Tibial nerve (tissue), 4 donors: ENCODE data around the gene ARMH3. TPM values are rescaled to one million over a fixed set of nuclear protein-coding genes. Genes with fewer than 3 reads are reported as not detected.

ENCODE experiments used
- DNase-seq, 2 donors: peaks; one replicate each; pipeline ENCODE4 v3.0.0-alpha.2; 2019; ENCODE audit warnings: low spot score in 2 of 2
- H3K27ac ChIP-seq, 4 donors: fragments of 200-600 bp; sonication (generic) in 3 of 4; one replicate each; pipeline ENCODE4 v1.5.1; 2017 to 2019; ENCODE audit warnings: mild to moderate bottlenecking in 1 of 4
- H3K27me3 ChIP-seq, 2 donors: fragments of 200-600 bp; sonication (generic) in 1 of 2; one replicate each; pipeline versions ENCODE4 v1.5.1 to v1.6.0; 2017 to 2019
- H3K36me3 ChIP-seq, 3 donors: fragments of 200-600 bp; sonication (generic); one replicate each; pipeline ENCODE4 v1.5.1; 2018 to 2019
- H3K4me1 ChIP-seq, 4 donors: fragments of 200-600 bp; sonication (generic) in 3 of 4; one replicate each; pipeline ENCODE4 v1.5.1; 2017 to 2019
- H3K4me3 ChIP-seq, 4 donors: fragments of 200-600 bp; sonication (generic) in 3 of 4; one replicate each; pipeline ENCODE4 v1.5.1; 2017 to 2019; ENCODE audit warnings: mild to moderate bottlenecking in 1 of 4, moderate library complexity in 1 of 4
- H3K9me3 ChIP-seq, 4 donors: fragments of 200-600 bp; sonication (generic) in 3 of 4; one replicate each; pipeline ENCODE4 v1.5.1; 2017 to 2019
- EP300 ChIP-seq, 2 donors: sonication (generic); formaldehyde crosslinking; IDR thresholded peaks; one replicate each; pipeline ENCODE4 v1.6.1; 2017; ENCODE audit warnings: antibody characterized with exemption in 2 of 2, mild to moderate bottlenecking in 1 of 2
- POLR2A ChIP-seq, 2 donors: fragments of 450-650 bp; IDR thresholded peaks; one replicate each; pipeline ENCODE4 v1.6.1; 2017; ENCODE audit warnings: antibody characterized with exemption in 2 of 2, mild to moderate bottlenecking in 2 of 2, moderate library complexity in 2 of 2
- WGBS, 2 donors: methylation state at CpG; one replicate each; pipeline ENCODE4 v1.1.5; 2018; 5-methylcytosine and 5-hydroxymethylcytosine counted together
- total RNA-seq, 4 donors: library from RNA; depleted of rRNA; stranded (reverse); fragments of >200 nt; gene quantifications; one replicate each; pipeline ENCODE4 v1.1.0, GENCODE V29; 2016
- TF ChIP-seq, protein P1 (sequence below), 5 experiments: fragments of 200-600 bp in 3 of 5; fragments of 450-650 bp in 2 of 5; sonication (generic) in 3 of 5; IDR thresholded peaks; one replicate each; pipeline ENCODE4 v1.5.1; 2016 to 2019; ENCODE audit warnings: antibody characterized with exemption in 5 of 5, mild to moderate bottlenecking in 3 of 5, moderate library complexity in 2 of 5

Gene ARMH3
- total RNA-seq, 4 donors from 2014 or later = 16.9 to 19.5 (median 18.5) TPM

DNA sequence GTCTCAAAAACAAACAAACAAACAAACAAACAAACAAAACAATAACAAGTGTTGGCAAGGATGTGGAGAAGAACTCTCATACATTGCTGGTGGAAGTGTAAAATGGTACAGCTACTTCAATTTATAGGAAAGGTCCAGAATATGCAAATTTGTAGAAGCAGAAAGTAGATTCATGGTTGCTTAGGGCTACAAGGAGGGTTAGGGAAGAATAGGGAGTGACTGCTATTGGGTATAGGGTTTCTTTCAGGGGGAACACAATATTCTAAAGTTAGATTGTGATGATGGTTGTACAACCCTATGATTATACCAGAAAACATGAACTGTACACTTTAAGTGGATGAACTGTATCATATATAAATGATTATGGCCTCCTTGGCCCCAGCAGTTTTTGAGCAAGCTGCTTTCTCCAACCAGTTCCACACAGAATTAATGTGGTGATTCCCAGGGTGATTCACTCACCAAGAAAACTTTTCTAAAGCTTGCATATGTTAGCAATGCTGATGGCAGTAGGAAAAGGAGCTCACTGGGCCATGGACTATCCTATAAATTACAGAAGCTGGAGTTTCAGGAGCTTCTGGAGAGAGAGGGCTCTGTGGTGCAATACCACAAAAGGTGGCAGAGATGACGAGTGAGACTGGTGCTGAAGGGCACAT is 159.6 kb downstream of the ARMH3 start:
- TF ChIP-seq, protein P1, sequence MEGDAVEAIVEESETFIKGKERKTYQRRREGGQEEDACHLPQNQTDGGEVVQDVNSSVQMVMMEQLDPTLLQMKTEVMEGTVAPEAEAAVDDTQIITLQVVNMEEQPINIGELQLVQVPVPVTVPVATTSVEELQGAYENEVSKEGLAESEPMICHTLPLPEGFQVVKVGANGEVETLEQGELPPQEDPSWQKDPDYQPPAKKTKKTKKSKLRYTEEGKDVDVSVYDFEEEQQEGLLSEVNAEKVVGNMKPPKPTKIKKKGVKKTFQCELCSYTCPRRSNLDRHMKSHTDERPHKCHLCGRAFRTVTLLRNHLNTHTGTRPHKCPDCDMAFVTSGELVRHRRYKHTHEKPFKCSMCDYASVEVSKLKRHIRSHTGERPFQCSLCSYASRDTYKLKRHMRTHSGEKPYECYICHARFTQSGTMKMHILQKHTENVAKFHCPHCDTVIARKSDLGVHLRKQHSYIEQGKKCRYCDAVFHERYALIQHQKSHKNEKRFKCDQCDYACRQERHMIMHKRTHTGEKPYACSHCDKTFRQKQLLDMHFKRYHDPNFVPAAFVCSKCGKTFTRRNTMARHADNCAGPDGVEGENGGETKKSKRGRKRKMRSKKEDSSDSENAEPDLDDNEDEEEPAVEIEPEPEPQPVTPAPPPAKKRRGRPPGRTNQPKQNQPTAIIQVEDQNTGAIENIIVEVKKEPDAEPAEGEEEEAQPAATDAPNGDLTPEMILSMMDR (IDR thresholded peaks at IDR 0.05) = no peak
- TF ChIP-seq POLR2A (IDR thresholded peaks at IDR 0.05) (no peak), EP300 (IDR thresholded peaks at IDR 0.05) (no peak)
- no peak overlapping the region for H3K4me3 ChIP-seq
- no peaks in the 10 kb centered on the region for H3K27me3 ChIP-seq
- H3K27ac ChIP-seq = no peak overlapping the region
- no peaks in the 10 kb centered on the region for H3K9me3 ChIP-seq
- DNase-seq = no peak
- 87 to 100% methylated on average over 1 of the region's 1 CpG for WGBS, 2 donors
- H3K36me3 ChIP-seq = no peaks in the 10 kb centered on the region
- H3K4me1 ChIP-seq = no peaks in the 10 kb centered on the region

DNA sequence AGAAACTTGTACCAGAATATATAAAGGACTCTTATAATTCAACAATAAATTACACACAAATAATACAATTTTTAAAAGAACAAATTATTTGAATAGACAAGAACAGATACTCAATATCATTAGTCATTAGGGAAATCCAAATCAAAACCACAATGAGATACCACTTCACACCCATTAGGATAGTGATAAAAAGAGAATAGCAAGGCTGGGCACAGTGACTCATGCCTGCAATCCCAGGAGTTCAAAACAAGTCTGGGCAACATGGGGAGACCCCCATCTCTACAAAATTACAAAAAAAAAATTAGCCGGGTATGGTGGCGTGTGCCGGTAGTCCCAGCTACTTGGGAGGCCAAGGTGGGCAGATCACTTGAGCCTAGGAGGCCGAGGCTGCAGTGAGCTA is 160.2 kb downstream of the ARMH3 start:
- no peaks in the 10 kb centered on the region for H3K36me3 ChIP-seq
- H3K9me3 ChIP-seq = no peaks in the 10 kb centered on the region
- DNase-seq = no peak
- H3K27ac ChIP-seq = no peak overlapping the region
- H3K27me3 ChIP-seq = no peaks in the 10 kb centered on the region
- H3K4me3 ChIP-seq = no peak overlapping the region
- 97 to 98% methylated on average over 4 of the region's 4 CpGs for WGBS, 2 donors
- H3K4me1 ChIP-seq = no peaks in the 10 kb centered on the region
- no peak for TF ChIP-seq EP300 (IDR thresholded peaks at IDR 0.05)
- TF ChIP-seq, protein P1 (IDR thresholded peaks at IDR 0.05) = no peak
- no peak for TF ChIP-seq POLR2A (IDR thresholded peaks at IDR 0.05)

- H3K4me3 ChIP-seq = no peak overlapping the region
- H3K36me3 ChIP-seq = no peaks in the 10 kb centered on the region
- no peak overlapping the region for H3K27ac ChIP-seq
- WGBS, 2 donors = 92 to 93% methylated on average over 3 of the region's 3 CpGs
- DNase-seq = no peak
- no peaks in the 10 kb centered on the region for H3K27me3 ChIP-seq
- H3K4me1 ChIP-seq = no peaks in the 10 kb centered on the region
- TF ChIP-seq, protein P1 (IDR thresholded peaks at IDR 0.05) = no peak
- no peak for TF ChIP-seq POLR2A (IDR thresholded peaks at IDR 0.05)
- TF ChIP-seq EP300 (IDR thresholded peaks at IDR 0.05) = no peak
- H3K9me3 ChIP-seq = no peaks in the 10 kb centered on the region
Observed at GRCh38 chr10:101894742-101895141, 161.2 kb downstream of the ARMH3 start.

DNA sequence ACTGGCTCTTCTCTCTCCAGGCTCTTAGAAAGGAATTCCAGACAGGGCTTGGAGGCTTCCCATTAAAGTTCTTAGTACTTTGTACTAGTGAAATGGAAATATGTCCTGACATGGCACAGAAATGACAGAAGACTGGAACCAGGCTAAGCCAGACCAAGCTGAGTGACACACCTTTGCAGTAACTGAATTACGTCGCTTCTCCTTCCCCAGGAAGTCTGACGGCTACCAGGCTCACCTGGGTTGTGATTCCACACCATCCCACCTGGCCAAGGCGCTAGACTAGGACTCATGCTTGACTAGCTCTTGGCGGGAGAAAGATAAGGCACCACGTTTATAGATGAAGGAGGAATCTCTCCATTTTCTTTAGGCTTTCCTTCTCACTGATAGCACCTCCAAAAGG is 161.7 kb downstream of the ARMH3 start:
- TF ChIP-seq, protein P1 (IDR thresholded peaks at IDR 0.05) = no peak
- TF ChIP-seq POLR2A (IDR thresholded peaks at IDR 0.05) (no peak), EP300 (IDR thresholded peaks at IDR 0.05) (no peak)
- no peaks in the 10 kb centered on the region for H3K4me1 ChIP-seq
- 93 to 97% methylated on average over 6 of the region's 6 CpGs for WGBS, 2 donors

DNA sequence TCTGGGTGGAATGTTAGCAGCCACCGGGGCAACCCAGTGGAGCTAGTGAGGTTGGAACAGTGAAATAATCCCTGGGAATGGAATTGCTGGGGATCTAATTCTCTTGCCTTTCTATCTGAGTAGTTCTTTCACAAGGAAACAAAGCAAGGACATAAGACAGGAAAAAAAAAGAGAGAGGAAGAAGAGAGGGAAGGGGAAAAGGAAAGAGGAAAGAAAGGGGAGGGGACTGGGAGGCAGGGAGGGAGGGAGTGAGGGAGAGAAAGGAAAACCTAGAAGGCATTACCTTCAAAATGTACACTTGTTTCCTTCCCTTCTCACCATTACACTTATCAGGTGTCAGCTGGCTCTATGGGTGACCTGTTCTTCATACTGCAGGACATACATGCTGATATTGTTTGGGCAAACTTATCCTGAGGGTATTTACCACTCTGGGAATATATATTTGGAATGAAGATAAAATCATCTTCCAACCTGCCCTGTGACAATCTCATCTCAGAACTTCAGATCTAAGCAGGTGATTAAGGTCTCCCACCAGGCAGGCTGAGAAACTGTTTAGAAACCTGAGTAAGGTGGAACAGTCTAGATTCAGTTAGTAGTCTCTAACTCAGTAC is 162.4 kb downstream of the ARMH3 start:
- Histone ChIP-seq H3K27ac (no peak overlapping the region), H3K4me1 (no peaks in the 10 kb centered on the region), H3K4me3 (no peak overlapping the region), H3K36me3 (peaks cover 0 to 2% (median 0%) of the 10 kb centered on the region in 3 donors), H3K27me3 (no peaks in the 10 kb centered on the region), H3K9me3 (no peaks in the 10 kb centered on the region)
- no peak for DNase-seq
- TF ChIP-seq EP300 (IDR thresholded peaks at IDR 0.05) (no peak), POLR2A (IDR thresholded peaks at IDR 0.05) (no peak)
- 77 to 93% methylated on average over 1 of the region's 1 CpG for WGBS, 2 donors

More for the DNA sequence above, 161.7 kb downstream of the ARMH3 start:
- DNase-seq = no peak
- Histone ChIP-seq H3K27ac (no peak overlapping the region), H3K4me3 (no peak overlapping the region), H3K9me3 (no peaks in the 10 kb centered on the region), H3K27me3 (no peaks in the 10 kb centered on the region), H3K36me3 (no peaks in the 10 kb centered on the region)
